GM12872 (cell line): ENCODE measurements around the gene IL22RA1.

ENCODE experiments used
- CTCF ChIP-seq: IDR thresholded peaks from 3 replicates; pipeline ENCODE4 v1.5.1; 2011; ENCODE audit warnings: low read depth, mild to moderate bottlenecking, low read length, moderate library complexity; ENCODE audit not compliant: insufficient read depth

Gene IL22RA1

DNA sequence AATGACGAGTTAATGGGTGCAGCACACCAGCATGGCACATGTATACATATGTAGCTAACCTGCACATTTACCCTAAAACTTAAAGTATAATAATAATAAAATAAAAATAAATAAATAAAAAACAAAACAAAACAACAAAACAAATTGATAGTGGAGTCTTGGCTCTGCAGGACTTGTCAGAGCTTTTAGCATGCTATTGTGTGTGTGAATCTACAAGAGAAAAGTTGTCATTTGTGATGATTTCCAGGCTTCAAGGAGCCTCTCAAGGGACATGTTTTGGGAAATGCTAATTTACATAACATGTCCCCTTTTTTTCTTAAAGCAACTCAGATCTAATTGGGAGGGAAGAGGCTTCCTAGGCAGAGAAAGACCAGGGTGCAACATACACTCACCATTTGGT lies 9.1 kb downstream of the IL22RA1 start:
- TF ChIP-seq CTCF: no peak

DNA sequence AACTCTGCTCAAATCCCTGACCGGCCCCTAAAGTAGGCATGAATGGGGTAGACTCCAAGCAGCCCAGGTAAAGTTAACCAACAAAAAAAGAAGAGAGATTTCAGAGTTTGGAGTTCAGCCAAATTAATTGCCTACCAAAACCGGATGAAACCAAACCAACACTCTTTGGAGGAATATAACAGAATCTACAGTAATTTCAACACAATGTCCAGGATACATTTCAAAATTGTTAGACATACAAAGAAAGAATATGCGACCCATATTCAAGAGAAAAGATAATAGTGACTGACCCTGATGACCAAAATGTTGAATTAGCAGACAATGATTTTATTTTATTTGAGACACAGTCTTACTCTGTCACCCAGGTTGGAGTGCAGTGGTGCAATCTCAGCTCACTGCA lies 12.6 kb downstream of the IL22RA1 start:
- TF ChIP-seq CTCF: no peak

GRCh38 chr1:24127801-24128363 lies 15.1 kb downstream of the IL22RA1 start:
- no peak for TF ChIP-seq CTCF

GRCh38 chr1:24127134-24127800 lies 15.7 kb downstream of the IL22RA1 start:
- TF ChIP-seq CTCF: no peak

- no peak for TF ChIP-seq CTCF
These were observed 16.3 kb downstream of the IL22RA1 start for GRCh38 chr1:24126672-24127023.

DNA sequence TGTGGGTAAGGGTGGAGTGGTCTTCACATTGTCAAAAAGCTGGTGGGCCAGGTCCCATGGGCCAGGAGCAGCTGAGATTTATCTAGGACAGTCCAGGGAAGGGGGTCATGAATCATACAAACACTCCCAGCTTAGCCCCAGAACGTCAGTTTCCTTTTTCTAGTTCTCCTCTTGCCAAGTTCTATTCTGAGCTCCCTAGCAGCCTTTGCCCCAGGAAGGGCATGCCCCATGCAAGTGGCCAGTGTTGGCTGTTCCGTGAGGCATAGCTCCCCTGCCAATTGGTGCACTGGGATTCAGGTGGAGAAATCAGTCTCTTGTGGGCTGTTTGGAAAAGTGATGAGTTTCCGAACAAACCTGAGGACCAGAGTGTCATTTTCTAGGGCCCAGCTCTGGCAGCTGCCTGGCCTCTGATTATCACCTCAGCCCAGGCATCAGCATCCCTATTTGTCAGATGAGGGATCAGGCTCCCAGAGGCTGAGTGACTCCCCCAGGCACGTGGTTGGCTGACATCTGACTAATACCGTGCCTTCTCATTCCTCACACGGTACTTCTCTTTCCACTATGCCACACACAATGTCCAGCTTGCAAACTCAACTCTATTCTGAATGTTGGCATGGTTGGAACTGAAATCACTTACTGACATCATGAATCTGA lies 16.8 kb downstream of the IL22RA1 start:
- TF ChIP-seq CTCF: no peak

DNA sequence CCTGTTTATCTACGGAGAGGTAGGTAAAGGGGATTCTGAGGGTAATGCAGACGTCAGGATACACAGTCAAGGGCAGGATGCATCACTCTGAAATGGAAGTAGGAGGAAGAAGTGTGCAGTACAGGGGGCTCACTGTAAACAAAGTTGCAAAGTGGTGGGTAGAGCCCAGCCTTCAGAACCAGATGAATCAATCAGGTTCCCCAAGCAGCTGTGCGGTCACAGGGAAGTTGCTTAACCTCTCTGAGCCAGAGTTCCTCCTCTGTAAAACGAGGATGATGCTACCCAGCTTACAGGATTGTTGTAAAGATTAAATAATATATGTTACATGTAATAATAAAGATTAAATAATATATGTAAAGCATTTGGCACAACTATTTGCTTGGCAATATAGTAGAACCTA lies 17.5 kb downstream of the IL22RA1 start:
- no peak for TF ChIP-seq CTCF
